Lower lobe of right lung (tissue), 2 donors: Measurements from ENCODE around the gene AATK. TPM values are rescaled to one million over a fixed set of nuclear protein-coding genes. Genes with fewer than 3 reads are reported as not detected.

ENCODE experiments used
- ATAC-seq, 2 donors: fragments of 200-7000 bp; cut with Tn5 transposase; one replicate each; pipeline ENCODE4 v1.9.1; 2020 to 2022; ENCODE audit warnings: mild to moderate bottlenecking in 2 of 2, moderate library complexity in 2 of 2
- DNase-seq: peaks from one replicate; pipeline ENCODE4 v3.0.0-alpha.2; 2020
- H3K27ac ChIP-seq: fragments of 200-600 bp; one replicate; pipeline ENCODE4 v1.8.0; 2022
- H3K27me3 ChIP-seq: fragments of 200-600 bp; one replicate; pipeline ENCODE4 v1.8.0; 2022; ENCODE audit warnings: low read depth
- H3K36me3 ChIP-seq: fragments of 200-600 bp; one replicate; pipeline ENCODE4 v1.8.0; 2022; ENCODE audit warnings: mild to moderate bottlenecking
- H3K4me1 ChIP-seq: fragments of 200-600 bp; one replicate; pipeline ENCODE4 v1.8.0; 2022
- H3K4me3 ChIP-seq: fragments of 200-600 bp; one replicate; pipeline ENCODE4 v1.8.0; 2022; ENCODE audit warnings: mild to moderate bottlenecking
- H3K9me3 ChIP-seq: fragments of 200-600 bp; one replicate; pipeline ENCODE4 v1.8.0; 2022
- CTCF ChIP-seq: fragments of 200-600 bp; IDR thresholded peaks from one replicate; pipeline ENCODE4 v1.8.0; 2022; ENCODE audit warnings: antibody characterized with exemption, mild to moderate bottlenecking
- intact Hi-C: fragments of 100-400 bp; cut with DNase I; formaldehyde crosslinking; loops from one replicate; pipeline ENCODE4 v1.11.0; 2022
- total RNA-seq: library from RNA; stranded (reverse); fragmentation: NEBNext Ultra II Directional; extraction: Animal tissue kit (Norgen Biotek cat#: 25700); gene quantifications from one replicate; pipeline ENCODE4 v1.2.1, GENCODE V29; 2021
- donor health status: DM: no; HTN: yes; CAD: no; lungs with severe emphysema.

The AATK gene
- total RNA-seq, 1 donor from 2014 or later: 64.0 TPM

DNA sequence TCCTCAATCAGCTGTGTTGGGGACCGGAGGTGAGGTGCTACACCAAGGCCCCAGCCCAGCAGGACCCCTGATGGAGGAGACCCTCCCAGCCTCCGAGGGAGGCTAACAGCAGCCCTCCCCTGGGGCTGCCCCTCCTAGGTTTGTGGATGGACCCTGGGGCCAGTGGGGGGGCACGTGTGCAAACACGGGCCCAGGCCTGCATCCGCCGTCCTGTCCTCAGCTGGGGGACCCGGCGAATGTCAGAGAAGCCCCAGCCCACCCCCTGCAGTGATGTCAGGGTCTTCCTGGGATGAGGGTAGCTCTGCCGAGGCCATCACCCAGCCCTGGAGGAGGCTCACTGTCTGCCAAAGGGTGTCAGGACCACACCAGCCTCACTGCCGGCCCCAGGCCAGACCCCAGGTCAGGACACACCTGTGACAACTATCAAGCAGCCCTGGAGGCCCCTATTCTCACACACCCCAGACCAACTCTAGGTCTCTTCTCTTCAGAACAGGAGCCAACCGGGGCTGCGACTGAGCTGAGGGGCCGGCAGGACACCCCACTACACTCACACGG lies 30.0 kb upstream of the AATK start:
- TF ChIP-seq CTCF: no peak

GRCh38 chr17:81194941-81195901 lies 29.2 kb upstream of the AATK start:
- peaks cover 12% of the 10 kb centered on the region for H3K36me3 ChIP-seq
- TF ChIP-seq CTCF: no peak

More for the DNA sequence above, 30.0 kb upstream of the AATK start:
- DNase-seq (no peak), ATAC-seq (no peak)
- Histone ChIP-seq H3K4me3 (no peak overlapping the region), H3K9me3 (no peaks in the 10 kb centered on the region), H3K36me3 (peaks cover 12% of the 10 kb centered on the region), H3K4me1 (peaks cover 20% of the 10 kb centered on the region), H3K27me3 (no peaks in the 10 kb centered on the region), H3K27ac (no peak overlapping the region)
- intact Hi-C loops: no loop called here

GRCh38 chr17:81194225-81194760 lies 28.3 kb upstream of the AATK start:
- no peak for ATAC-seq
- intact Hi-C loops: no loop called here

More at GRCh38 chr17:81194941-81195901, 29.2 kb upstream of the AATK start:
- H3K27me3 ChIP-seq: no peaks in the 10 kb centered on the region
- DNase-seq: no peak
- intact Hi-C loops: no loop called here
- ATAC-seq: no peak
- H3K4me1 ChIP-seq: peaks cover 20% of the 10 kb centered on the region
- no peak overlapping the region for H3K27ac ChIP-seq
- no peaks in the 10 kb centered on the region for H3K9me3 ChIP-seq
- H3K4me3 ChIP-seq: no peak overlapping the region

DNA sequence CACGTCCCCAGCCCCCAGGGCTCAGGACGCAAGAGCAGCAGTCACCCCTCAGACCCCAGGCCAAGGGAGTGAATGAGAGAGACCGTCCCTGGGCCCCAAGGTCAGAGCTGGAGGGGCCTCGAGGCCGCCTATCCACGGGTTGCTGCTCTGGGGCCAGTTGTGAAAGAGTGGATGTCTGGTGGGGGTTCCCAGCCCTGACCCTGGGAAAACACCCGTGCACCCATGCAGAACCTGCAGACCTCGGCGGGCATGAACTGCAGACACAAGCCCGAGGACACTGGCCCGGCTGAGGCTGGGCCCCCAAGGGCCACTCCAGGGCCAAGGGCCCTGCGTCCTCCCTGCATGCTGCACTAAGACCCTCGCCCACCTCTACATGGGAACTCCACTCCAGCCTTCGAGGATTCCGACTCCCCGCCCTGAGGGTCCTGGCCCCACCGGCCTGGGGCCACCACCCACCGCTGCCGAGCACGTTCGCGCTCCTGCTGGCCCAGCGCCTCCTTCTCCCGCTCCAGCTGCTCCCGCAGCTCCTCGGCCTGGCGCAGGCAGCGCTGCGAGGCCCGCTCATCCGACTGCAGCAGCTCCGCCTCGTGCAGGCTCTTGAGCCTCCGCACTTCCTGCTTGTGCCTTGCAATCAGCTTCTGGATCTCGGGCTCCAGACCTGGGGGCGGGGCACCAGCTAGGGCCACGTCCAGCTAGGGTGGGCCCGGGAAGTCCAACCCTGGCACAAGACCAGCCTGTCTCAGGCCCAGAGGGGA lies 27.6 kb upstream of the AATK start:
- H3K9me3 ChIP-seq: no peaks in the 10 kb centered on the region
- peaks cover 12% of the 10 kb centered on the region for H3K4me1 ChIP-seq
- DNase-seq (peak; percentile 65), ATAC-seq (no peak)
- no peak overlapping the region for H3K4me3 ChIP-seq
- H3K27me3 ChIP-seq: no peaks in the 10 kb centered on the region
- no peak overlapping the region for H3K27ac ChIP-seq
- peaks cover 10% of the 10 kb centered on the region for H3K36me3 ChIP-seq
- no peak for TF ChIP-seq CTCF
- intact Hi-C loops: no loop called here

More at GRCh38 chr17:81194225-81194760, 28.3 kb upstream of the AATK start:
- TF ChIP-seq CTCF: no peak
- Histone ChIP-seq H3K4me1 (peaks cover 18% of the 10 kb centered on the region), H3K36me3 (peaks cover 17% of the 10 kb centered on the region), H3K27me3 (no peaks in the 10 kb centered on the region), H3K27ac (no peak overlapping the region), H3K9me3 (no peaks in the 10 kb centered on the region), H3K4me3 (no peak overlapping the region)
- DNase-seq: no peak

- Histone ChIP-seq H3K27ac (no peak overlapping the region), H3K27me3 (no peaks in the 10 kb centered on the region), H3K4me1 (peaks cover 11% of the 10 kb centered on the region), H3K9me3 (no peaks in the 10 kb centered on the region), H3K4me3 (no peak overlapping the region), H3K36me3 (peaks cover 9% of the 10 kb centered on the region)
- ATAC-seq: no peak
- no peak for TF ChIP-seq CTCF
- DNase-seq: no peak
- intact Hi-C loops: no loop called here
Observed at GRCh38 chr17:81193051-81193410, 27.0 kb upstream of the AATK start.
